ENCODE measurements around the gene CNOT3.
A peak's percentile ranks its signal among the peaks of the same experiment; 100 is the strongest.
"Not testable (repeated sequence)": the region's sequence is repeated elsewhere in the genome, so short reads cannot be mapped to it uniquely, and the experiment has no call there.

CNOT3 gene

DNA sequence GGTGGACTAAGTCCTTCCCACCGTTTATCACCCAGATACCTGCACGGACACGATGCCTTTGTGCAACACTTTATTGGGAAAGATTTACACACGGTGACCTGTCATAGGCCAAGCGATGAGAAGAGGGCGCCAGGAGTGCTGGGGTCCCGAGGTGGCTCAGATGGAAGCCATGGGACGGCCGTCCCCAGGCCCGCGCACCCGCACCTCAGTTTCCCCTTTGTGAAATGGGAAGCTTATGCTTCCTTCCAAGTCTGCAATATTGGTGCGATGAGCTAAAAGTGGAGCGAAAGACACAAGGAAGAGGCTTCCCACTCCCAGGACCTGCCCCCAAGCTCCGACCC, 35.8 kb downstream of the CNOT3 start:
- no peak for DNase-seq

DNA sequence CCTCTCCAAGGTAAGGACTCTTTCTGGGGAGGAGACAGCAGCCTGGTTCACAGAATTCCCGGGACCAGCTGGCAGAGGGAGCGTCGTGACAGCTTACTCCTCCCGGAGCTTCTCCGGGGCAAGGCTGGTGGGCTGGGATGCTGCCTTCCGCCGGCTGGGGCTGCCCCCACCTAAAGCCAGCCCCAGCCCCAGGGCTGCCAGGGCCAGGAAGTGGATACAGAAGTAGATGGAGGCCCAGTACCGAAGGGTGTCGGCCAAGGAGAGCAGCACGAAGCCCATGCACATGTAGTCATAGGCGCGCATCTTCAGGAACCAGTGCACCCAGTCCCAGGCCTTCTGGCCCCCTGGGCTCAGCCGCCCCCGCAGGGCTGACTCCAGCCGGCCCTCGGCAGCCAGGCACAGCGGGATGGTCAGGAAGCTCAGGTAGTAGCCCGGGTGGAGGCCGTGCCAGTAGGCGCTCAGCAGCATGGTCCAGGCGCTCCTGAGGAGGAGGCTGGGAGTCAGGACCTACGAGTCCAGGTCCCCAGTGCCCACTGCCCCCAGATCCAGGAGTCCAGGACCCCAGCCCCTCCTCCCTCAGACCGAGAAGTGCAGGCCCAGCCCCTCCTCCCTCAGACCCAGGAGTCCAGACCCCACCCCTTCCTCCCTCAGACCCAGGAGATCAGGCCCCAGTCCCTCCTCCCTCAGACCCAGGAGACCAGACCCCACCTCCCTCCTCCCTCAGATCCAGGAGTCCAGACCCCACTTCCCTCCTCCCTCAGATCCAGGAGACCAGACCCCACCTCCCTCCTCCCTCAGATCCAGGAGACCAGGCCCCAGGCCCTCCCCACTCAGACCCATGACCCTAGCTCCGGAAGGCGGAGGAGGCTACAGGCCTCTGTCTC, 36.6 kb downstream of the CNOT3 start:
- DNase-seq, result no peak

DNA sequence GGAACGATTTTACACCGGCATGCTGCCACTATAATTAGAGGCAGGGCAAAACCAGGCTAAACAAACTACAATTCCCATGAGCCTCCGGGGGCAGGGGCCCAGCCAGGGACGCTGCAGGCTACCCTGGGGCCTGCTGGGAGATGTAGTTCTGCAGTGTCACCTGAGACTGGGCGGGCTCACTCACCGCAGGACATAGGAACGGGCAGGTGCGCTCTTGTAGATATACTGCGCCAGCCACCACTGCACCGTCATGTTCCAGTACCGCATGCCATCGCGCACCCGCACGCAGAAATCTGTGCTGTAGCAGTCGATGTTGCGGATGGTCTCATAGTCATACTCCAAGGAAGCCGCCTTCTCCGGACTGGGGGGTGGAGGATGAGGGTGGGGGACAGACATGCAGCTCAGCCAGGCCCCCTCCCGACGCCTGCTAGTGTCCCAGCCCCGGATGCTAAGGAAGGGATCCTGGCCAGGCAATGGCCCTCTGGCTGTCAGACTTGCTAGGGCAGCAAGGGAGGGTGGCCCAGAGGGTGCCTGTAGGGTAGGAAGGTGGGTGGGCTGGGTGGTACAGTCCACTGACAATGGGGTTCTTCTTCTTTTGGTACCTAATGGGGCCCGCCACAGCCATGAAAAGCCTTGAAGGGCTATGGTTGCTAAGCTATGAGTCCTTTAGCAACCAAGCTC, 41.2 kb downstream of the CNOT3 start:
- no peak for DNase-seq

DNA sequence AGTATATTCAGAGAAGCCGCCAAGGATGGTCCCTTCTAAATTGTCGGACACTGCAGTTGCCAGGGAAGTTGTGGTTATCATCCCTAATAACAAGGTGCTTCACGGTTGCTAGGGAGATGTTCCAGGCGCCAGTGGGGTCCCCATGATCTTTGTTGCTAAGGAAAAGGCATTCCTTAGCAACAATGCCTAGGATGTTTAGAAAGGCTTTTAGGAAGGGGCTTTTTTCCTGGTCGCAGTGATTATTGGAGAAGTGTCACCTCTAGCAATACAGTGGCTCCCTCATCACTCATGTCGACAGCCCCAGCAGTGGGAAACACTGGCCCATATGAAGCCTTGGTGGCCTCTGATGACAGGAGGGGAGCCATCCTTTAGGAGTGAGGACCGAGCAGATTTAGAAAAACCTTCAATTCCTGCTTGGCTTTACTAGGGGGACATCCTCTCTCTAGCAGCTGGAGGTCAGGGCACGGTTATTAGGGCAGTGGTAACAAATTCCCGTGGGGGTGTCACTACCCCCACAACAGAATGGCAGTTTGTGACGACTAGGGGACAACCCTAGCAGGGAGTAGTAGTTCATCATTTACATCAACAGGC, 41.8 kb downstream of the CNOT3 start:
- DNase-seq, result no peak

DNA sequence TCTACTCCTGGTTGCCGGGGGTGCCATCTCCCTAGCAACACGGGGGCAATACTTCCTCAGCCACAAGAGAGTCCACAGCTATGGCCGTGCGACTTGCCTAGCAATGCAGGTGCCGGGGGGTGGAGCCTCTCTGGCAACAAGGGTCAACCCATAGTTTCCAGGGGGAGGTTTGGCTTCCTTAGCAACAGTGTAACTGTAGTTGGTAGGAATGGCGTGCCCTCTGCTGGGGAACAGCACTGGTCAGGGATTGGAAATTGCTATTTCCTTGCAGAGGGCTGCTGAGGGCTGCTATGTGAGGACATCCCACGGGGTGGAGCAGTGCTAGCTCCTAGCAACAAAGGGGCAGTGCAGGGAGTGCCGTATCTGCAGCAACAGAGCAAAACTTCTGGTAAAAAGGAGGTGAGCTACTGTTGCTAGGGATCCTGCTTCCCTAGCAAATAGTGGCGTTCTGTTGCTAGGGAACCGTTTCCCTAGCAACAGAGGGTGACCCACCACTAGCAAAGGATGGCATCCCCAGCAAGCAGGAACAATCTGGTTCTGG, 42.4 kb downstream of the CNOT3 start:
- DNase-seq, result no peak

DNA sequence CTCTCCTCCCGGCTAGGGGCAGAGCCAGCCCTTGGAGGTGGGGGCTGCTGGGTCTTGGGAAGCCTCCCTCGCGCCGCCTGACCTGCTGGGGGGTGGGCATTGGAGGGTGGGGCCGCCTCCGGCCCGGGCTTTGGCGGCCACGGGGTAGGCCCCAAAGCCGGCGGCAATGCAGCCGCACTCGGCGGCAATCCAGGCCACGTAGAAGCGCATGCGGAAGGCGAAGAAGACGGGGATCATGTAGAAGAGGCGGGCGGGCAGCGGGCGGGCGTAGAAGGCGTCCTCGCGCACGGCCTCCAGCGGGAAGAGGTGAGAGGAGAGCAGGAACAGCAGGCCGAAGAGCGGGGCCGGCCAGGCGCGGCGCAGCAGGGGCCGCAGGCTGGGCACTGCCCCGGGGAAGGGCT, 43.1 kb downstream of the CNOT3 start:
- DNase-seq, result no peak

DNA sequence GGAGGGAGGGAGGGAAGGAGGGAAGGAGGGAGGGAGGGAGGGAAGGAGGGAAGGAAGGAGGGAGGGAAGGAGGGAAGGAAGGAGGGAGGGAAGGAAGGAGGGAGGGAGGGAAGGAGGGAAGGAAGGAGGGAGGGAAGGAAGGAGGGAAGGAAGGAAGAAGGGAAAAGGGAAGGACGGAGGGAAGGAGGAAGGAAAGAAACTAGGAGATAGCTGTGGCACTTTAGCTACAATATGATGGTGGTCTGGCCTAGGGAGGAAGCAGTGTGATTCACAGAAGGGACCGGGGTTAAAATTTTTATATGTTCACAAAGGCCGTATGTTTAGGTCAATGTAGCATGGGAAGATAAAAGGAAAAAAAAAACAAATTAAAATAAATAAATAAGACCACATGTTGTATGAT, 44.3 kb downstream of the CNOT3 start:
- DNase-seq, result not testable (repeated sequence)

DNA sequence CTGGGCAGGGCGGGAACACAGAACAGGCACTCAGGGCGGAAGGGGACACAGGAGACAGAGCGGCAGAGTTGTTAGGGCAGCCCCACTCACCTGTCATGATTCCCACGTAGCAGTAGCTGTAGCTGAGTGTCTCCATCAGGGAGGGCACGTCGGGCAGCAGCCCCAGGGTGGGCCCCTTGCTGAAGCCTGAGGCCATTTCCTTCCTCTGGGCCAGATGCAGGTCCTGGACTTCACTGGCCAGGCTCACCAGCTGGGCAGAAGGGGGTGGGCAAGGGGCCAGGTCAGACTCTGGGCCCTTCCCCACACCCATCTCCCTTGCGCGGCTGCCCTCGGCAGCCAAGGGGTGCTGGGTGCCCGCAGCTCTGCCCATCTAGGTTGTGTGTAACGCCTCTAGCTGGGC, 45.9 kb downstream of the CNOT3 start:
- DNase-seq, result no peak

DNA sequence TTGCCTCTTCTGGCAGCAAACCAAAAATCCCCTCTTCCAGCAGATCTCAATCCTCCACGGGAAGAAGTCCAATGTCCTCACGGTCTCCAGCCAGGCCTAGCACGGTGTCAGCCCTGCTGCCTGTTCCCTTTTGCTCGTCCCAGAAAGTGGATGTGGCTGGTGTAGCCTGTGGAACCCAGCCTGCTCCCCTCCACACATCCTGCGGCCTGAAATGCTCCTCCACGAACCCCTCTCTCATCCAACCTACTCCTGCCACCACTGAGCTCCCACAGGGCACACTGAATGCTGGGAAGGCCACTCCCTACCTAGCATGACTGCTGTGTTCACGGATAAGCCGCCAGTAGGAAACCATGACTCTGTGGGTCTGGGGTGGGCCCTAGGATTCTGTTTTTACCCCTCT, 48.8 kb downstream of the CNOT3 start:
- DNase-seq, result no peak

DNA sequence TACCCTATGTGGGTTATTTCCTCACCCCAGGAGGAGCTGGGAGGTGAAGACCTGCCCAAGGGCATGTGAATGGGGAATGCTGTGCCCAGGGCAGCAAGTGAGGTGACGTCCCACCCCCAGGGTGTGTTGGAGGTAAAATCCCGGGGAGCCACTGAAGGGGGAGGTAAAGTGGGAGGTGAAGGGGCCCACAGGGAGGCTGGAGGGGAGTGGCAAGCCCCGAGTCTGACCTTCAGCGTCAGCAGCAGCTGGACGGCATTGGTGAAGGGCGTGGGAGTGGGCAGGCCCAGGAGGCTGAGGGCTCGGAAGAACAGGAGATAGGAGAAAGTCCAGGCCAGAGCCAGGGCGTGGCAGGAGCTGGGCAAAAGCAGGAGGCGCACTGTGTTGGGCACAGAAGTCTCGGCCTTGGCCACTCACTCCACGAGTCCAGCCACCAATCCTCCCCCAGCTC, 49.4 kb downstream of the CNOT3 start:
- DNase-seq, result no peak

DNA sequence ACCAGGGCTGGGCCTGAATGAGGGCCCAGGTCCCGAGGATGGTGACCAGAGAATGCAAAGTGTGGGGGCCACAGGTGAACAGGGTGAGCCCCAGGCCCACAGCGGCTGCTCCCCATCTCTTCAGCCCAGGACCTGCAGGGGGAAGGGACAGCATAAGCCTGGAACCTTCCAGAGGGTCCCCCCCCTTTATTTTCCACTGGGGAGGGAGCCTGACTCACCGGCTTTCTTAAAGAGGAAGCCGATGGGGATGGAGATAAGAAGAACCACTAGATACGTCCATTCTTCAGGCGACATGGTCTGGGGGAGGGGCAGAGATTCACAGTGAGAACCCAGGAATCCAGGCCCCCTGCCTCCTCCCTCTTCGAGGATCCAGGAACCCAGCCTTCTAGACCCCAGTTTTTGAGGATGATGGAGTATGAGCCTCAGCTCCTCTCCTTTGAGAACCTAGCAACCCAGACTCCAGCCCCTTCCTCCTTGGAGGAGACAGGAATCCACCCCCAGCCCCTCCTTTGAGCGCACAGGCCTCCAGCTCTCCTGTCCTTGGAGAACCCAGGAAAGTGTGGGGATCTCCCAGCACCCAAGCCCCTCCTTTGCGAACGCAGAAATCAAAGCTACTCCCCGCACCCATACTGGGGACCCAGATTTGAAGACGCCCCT, 50.8 kb downstream of the CNOT3 start:
- peak; percentile 41 for DNase-seq

DNA sequence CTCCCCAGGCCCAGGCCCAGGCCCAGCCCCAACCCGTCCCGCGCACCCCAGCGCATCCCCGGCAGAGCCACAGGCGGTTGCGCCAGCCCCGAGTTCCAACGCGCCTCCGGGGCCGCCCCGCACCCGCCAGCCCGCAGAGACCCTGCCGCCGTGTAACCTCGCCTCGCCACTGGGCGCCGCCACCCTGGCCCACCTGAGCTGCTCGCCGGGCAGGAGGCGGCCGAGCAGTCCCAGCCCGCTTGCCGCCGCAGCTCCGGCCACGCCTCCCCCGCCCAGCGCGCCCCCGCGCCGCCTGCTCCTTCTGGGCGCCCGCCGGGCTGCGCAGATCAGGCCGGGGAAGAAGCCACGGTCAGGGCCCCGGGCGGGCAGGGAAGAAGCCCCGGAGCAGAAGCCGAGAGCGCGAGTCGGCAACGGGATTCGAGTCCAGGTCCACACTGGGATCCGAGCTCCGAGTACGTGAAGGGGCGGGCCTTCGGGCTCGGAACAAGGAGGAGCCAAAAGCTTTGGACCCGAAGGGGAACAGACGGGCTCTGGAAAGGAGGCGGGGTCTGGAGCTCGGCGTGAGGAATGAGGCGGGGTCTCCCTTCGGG, 51.7 kb downstream of the CNOT3 start, which contains the start of gene MBOAT7:
Gene MBOAT7 (minus strand): TSS at position 436 of the 590 bp plus-strand sequence. CDS start 1,072 bp downstream, outside the sequence.
- no peak for DNase-seq

DNA sequence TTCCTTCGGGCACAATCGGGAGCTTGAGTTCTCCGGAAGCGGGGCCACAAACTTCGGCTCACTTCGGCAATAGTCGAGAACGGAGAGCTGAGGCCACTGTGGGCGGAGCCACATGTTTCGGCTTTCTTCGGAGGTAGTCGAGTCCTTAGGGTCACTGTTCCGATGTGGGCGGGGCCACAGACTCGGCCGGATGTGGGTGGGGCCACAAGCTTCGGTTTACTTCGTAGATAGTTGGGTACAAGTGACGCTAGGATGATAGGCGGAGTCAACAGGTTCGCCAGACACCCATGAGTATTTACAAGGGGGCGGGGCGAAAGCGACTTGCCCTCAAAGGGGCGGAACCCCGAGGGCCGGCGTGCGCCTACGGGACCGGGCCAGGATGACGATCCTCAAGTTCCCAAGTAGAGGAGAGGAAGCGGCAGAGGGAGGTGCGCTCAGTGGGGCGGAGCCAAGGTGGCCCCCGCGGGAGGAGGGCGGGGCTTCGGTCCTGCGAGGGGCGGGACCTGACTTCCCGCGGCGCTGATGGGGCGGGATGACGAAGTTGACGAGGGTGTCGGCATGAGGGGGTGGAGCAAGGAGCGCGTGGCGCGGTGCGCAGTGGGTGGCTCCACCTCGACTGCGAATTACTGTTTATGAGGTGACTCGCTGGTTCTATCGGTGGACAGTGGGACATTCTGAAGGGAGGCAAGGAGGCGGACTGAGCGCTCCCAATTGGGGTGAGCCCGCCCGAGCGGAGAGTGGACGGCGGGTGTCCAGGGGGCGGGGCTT, 52.4 kb downstream of the CNOT3 start:
- DNase-seq, result peak; percentile 100

DNA sequence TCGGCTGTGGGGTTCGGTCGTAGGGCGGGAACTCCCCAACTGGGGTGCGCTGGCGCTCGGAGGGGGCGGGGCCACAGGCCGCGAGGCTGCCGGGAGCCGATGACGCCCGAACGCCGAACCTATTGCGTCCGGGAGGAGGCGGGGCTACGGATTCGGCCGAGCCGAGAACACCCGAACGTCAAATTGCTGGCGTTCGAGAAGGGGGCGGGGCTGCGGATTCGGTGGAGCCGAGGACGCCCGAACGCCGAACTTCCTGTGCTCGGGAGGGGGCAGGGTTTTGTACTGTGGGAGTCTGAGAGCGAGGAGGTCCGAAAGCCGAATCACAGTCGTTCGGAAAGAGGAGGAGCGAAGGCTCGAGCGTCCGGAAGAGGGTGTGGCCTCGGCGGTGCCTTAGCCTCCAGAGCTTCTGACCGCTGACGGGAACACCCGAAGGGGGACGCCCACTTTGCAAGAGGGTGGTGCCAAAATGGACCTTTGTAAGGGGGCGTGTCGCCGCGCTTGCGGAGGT, 53.0 kb downstream of the CNOT3 start:
- DNase-seq, result peak; percentile 100

DNA sequence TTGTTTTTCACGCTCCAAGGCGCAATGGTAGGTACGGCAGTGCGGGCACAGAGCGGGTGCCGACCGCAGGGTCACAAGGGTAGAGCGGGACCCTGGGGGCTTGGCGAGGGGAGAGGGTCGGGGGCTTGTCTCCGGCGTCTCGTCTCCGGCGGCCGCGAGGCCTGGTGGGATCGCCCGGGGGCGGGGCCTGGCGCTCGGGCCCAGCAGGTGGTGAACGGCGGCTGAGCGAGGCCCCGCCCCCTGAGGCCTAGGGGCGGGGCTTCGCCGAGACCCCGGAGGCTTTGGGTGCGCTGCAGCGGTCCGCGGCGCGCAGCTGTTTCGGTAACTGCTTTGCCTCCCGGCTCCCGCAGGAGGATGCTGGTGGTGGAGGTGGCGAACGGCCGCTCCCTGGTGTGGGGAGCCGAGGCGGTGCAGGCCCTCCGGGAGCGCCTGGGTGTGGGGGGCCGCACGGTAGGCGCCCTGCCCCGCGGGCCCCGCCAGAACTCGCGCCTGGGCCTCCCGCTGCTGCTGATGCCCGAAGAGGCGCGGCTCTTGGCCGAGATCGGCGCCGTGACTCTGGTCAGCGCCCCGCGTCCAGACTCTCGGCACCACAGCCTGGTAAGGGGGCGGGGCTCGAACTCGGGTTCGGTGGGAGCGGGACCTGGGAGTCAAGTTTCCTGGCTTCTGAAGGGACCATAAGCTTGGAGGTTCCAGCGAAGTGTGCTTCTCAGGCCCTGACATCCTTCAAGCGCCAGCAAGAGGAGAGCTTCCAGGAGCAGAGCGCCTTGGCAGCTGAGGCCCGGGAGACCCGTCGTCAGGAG, 53.6 kb downstream of the CNOT3 start, which contains the start of gene TSEN34:
Gene TSEN34 (plus strand): TSS at position 298 of the 800 bp plus-strand sequence. CDS start 57 bp downstream, at position 355.
- peak; percentile 95 for DNase-seq

DNA sequence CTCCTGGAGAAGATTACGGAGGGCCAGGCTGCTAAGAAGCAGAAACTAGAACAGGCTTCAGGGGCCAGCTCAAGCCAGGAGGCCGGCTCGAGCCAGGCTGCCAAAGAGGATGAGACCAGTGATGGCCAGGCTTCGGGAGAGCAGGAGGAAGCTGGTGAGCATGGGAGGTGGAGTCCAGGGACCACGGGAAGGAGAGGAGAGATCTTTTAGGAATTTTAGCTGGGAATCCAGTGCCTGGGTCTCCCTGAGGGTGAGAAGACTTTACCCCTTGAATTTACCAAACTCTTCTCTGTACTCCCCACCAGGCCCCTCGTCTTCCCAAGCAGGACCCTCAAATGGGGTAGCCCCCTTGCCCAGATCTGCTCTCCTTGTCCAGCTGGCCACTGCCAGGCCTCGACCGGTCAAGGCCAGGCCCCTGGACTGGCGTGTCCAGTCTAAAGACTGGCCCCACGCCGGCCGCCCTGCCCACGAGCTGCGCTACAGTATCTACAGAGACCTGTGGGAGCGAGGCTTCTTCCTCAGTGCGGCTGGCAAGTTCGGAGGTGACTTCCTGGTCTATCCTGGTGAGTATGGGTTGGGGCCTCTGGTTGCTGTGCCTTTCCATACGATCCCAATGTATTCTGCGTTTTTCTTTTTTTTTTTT, 54.4 kb downstream of the CNOT3 start:
- DNase-seq, result no peak

DNA sequence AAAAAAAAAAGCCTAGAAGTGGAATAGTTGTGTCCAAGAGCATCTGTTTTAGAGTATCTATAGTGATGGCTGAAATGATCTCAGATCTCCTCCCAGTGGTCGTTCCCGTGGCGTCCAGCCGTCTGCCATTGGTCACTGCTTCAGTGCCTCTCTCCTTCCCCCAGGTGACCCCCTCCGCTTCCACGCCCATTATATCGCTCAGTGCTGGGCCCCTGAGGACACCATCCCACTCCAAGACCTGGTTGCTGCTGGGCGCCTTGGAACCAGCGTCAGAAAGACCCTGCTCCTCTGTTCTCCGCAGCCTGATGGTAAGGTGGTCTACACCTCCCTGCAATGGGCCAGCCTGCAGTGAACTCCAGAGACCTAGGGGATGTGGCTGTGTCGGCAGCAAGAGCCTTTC, 55.4 kb downstream of the CNOT3 start:
- DNase-seq, result no peak

DNA sequence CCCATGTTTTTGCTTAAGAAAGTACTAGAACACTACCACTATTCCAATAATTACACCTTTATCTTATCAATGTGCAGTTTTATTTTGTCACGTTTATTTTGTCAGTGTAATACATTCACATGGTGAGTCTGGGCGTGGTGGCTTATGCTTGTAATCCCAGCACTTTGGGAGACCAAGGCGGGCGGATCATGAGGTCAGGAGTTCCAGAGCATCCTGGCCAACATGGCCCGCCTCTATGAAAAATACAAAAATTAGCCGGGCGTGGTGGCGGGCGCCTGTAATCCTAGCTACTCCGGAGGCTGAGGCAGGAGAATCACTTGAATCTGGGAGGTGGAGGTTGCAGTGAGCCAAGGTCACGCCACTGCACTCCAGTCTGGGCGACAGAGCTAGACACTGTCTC, 56.9 kb downstream of the CNOT3 start:
- DNase-seq, result not testable (repeated sequence)

DNA sequence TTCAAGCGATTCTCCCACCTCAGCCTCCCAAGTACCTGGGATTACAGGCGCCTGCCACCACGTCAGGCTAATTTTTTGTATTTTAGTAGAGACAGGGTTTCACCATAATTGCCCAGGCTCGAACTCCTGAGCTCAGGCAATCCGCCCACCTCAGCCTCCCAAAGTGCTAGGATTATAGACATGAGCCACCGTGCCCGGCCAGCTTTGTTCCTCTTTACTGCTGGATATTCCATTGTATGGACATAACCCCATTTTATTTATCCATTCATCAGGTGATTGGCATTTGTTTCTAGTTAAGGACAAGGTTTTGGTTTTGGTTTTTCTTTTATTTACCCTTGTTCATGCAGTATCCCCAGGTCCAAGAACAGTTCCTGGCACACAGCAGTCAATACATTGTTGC, 59.0 kb downstream of the CNOT3 start:
- DNase-seq, result no peak

DNA sequence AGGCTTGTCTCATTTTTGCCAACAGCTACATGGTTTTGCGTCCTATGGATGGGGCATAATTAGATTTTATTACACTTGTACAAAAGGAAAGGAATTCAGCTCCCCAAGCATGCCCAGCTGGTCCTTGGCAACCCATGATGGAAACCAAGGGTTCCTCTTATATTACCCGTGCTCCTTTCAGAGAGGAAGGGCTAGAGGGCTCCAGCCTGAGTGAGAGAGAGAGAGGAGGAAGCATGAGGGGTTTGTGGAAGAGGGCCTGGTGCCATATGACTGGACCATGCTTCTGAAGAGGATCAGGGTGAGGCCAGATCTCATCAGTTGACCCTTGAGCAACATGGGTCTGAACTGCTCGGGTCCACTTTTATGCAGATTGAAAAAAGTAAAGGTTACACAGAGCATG, 59.6 kb downstream of the CNOT3 start:
- DNase-seq, result peak; percentile 37

Measured in suppressor macrophage treated with lipopolysaccharide for 4 hours (primary cell).